Type B pancreatic cell (in vitro differentiated cells): ENCODE data around the gene OOSP1. TPM values are rescaled to one million over a fixed set of nuclear protein-coding genes. Genes with fewer than 3 reads are reported as not detected.

Experiments used
- DNase-seq: peaks from one replicate; pipeline ENCODE4 v3.0.0; 2021; ENCODE audit warnings: mixed read lengths; ENCODE audit not compliant: unreplicated experiment; ENCODE audit errors: extremely low spot score
- H3K27ac Mint-ChIP-seq: 2 replicates; pipeline ENCODE4 v1.8.0; 2021; ENCODE audit warnings: mild to moderate bottlenecking, mixed read lengths
- H3K27me3 Mint-ChIP-seq: 2 replicates; pipeline ENCODE4 v1.8.0; 2021; ENCODE audit warnings: mixed read lengths
- H3K36me3 Mint-ChIP-seq: 2 replicates; pipeline ENCODE4 v1.8.0; 2021; ENCODE audit warnings: mixed read lengths
- H3K4me1 Mint-ChIP-seq: one replicate; pipeline ENCODE4 v1.8.0; 2021; ENCODE audit warnings: mixed read lengths; ENCODE audit not compliant: unreplicated experiment
- H3K4me3 Mint-ChIP-seq: 2 replicates; pipeline ENCODE4 v1.8.0; 2021; ENCODE audit warnings: mild to moderate bottlenecking, mixed read lengths
- H3K9me3 Mint-ChIP-seq: 2 replicates; pipeline ENCODE4 v1.8.0; 2021; ENCODE audit warnings: mixed read lengths
- CTCF ChIP-seq: fragments of 200-600 bp; sonication (generic); conservative IDR thresholded peaks from 2 replicates; pipeline ENCODE4 v1.5.0; 2021; ENCODE audit warnings: antibody characterized with exemption, mild to moderate bottlenecking
- total RNA-seq: library from RNA; stranded (reverse); gene quantifications from 2 replicates; pipeline ENCODE4 v1.2.1, GENCODE V29; 2021; ENCODE audit warnings: low replicate concordance

The OOSP1 gene
- total RNA-seq, 1 donor from 2014 or later = not detected

- no peak for DNase-seq
- Mint-ChIP-seq H3K4me3 (no peak overlapping the region), H3K9me3 (peaks cover 10% of the 10 kb centered on the region), H3K27ac (no peak overlapping the region), H3K27me3 (peaks cover 2% of the 10 kb centered on the region), H3K36me3 (no peaks in the 10 kb centered on the region), H3K4me1 (no peaks in the 10 kb centered on the region)
- TF ChIP-seq CTCF = no peak
Measured at GRCh38 chr11:59931688-59932087, 6.5 kb upstream of the OOSP1 start.

GRCh38 chr11:59938718-59939117 lies 486 bp downstream of the OOSP1 start:
- no peaks in the 10 kb centered on the region for H3K36me3 Mint-ChIP-seq
- no peak for DNase-seq
- H3K4me3 Mint-ChIP-seq = no peak overlapping the region
- no peaks in the 10 kb centered on the region for H3K9me3 Mint-ChIP-seq
- no peak overlapping the region for H3K27ac Mint-ChIP-seq
- H3K27me3 Mint-ChIP-seq = peaks cover 6% of the 10 kb centered on the region
- no peaks in the 10 kb centered on the region for H3K4me1 Mint-ChIP-seq
- TF ChIP-seq CTCF = no peak

- Mint-ChIP-seq H3K36me3 (no peaks in the 10 kb centered on the region), H3K27ac (no peak overlapping the region), H3K27me3 (peaks cover 6% of the 10 kb centered on the region), H3K4me3 (no peak overlapping the region), H3K4me1 (no peaks in the 10 kb centered on the region), H3K9me3 (no peaks in the 10 kb centered on the region)
- no peak for TF ChIP-seq CTCF
- no peak for DNase-seq
Measured at GRCh38 chr11:59939482-59939881, 1.2 kb downstream of the OOSP1 start.

GRCh38 chr11:59941091-59941490 lies 2.9 kb downstream of the OOSP1 start:
- Mint-ChIP-seq H3K4me3 (no peak overlapping the region), H3K4me1 (no peaks in the 10 kb centered on the region), H3K27me3 (peaks cover 3% of the 10 kb centered on the region), H3K9me3 (no peaks in the 10 kb centered on the region), H3K36me3 (no peaks in the 10 kb centered on the region), H3K27ac (no peak overlapping the region)
- no peak for TF ChIP-seq CTCF
- no peak for DNase-seq

- no peaks in the 10 kb centered on the region for H3K27me3 Mint-ChIP-seq
- no peaks in the 10 kb centered on the region for H3K4me1 Mint-ChIP-seq
Measured at GRCh38 chr11:59943997-59944714, 5.9 kb downstream of the OOSP1 start.

More at GRCh38 chr11:59943997-59944714, 5.9 kb downstream of the OOSP1 start:
- H3K27ac Mint-ChIP-seq = no peak overlapping the region
- no peak for TF ChIP-seq CTCF
- DNase-seq = no peak
- no peak overlapping the region for H3K4me3 Mint-ChIP-seq
- H3K9me3 Mint-ChIP-seq = no peaks in the 10 kb centered on the region
- no peaks in the 10 kb centered on the region for H3K36me3 Mint-ChIP-seq
